ENCODE data around the gene KCTD13.
A peak's percentile ranks its signal among the peaks of the same experiment; 100 is the strongest.

The KCTD13 gene

DNA sequence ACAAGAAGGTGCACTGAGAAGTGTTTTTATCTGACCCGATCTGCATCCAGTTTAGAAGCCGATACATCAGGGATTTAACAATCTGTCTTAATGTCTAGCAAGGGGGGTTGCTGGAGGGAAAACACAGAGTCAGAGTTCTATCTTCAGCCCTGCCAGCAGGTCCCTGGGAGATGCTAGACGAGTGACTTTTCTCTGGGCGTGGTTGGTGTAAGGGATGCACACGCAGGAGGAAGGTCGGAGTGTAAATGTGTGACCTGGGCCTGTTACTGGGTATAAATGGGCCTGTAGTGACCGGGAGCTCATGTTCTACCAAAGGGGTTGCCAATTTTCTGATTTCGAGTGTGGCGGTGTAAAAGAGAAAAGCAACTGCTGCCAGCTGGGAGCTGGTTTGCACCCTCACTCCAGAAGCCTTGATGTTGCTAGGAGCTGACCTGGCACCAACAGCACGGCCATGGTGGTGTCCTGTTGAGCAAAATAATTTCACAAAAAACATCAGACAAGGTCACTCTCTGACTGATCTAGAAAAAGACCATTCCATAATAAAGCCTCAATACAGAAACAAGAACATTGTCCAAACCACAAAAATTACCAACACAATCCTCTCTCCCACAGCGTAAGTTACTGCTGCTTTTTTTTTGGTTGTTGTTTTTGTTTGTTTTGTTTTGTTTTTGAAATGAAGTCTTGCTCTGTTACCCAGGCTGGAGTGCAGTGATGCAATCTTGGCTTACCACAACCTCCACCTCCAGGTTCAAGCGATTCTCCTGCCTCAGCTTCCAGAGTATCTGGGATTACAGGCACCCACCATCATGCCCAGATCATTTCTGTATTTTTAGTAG, 1.3 kb upstream of the KCTD13 start:
- H3K36me3 Mint-ChIP-seq (ENCODE audit: insufficient read depth), result peaks cover 4% of the 10 kb centered on the region
- H3K4me1 Mint-ChIP-seq, result peaks cover 43% of the 10 kb centered on the region
- H3K27ac Mint-ChIP-seq (ENCODE audit: low read depth), result peak overlapping the region; percentile 93
- no peak for DNase-seq (ENCODE audit: low spot score in 2 of 2)
- no peak for ATAC-seq (replicated peaks; ENCODE audit: extremely low read depth, poor library complexity, severe bottlenecking)
- H3K27me3 Mint-ChIP-seq, result no peaks in the 10 kb centered on the region
- H3K4me3 Mint-ChIP-seq, result peak overlapping the region; percentile 91
- H3K9me3 Mint-ChIP-seq, result no peaks in the 10 kb centered on the region

GRCh38 chr16:29926711-29927052, 656 bp upstream of the KCTD13 start:
- Mint-ChIP-seq H3K27ac (ENCODE audit: low read depth) (peak overlapping the region; percentile 93), H3K4me1 (peaks cover 43% of the 10 kb centered on the region)
- DNase-seq (ENCODE audit: low spot score in 2 of 2), result no peak

DNA sequence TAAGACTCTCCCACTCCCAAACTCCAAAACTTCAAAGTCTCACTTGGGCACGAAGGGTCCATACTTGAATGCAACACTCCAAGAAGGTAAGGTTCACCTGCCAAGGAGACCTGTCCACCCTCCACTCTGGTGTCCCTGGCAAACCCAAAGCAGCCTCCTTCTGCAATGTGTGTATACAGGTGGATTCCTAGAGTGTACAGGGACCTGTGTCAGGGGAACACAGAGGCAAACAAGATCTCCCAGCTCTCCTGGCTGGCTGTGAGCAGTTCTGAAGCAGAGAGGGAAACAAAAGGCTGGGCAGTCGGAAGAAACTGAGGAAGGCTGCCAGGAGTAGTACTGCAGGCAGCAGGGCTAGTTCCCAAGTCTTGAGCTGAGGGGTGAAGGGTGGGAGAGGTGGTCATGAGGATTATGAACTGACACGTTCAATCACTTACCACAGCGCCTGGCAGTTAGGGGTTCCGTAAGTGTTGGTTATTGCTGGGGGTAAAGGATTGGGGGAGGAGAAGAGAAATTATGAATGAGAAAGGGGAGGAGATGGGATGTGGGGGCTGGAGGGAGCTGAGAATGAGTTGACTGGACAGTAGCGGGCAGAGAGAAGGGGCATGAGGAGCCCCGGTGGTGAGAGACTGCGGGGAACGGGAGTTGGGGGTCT, 795 bp downstream of the KCTD13 start:
- H3K27ac Mint-ChIP-seq (ENCODE audit: low read depth), result peak overlapping the region; percentile 93
- H3K4me3 Mint-ChIP-seq, result peak overlapping the region; percentile 91
- no peak for DNase-seq (ENCODE audit: low spot score in 2 of 2)
- no peaks in the 10 kb centered on the region for H3K27me3 Mint-ChIP-seq
- H3K4me1 Mint-ChIP-seq, result peaks cover 55% of the 10 kb centered on the region
- no peak for ATAC-seq (replicated peaks; ENCODE audit: extremely low read depth, poor library complexity, severe bottlenecking)
- H3K9me3 Mint-ChIP-seq, result no peaks in the 10 kb centered on the region
- H3K36me3 Mint-ChIP-seq (ENCODE audit: insufficient read depth), result peaks cover 13% of the 10 kb centered on the region

More at GRCh38 chr16:29926711-29927052, 656 bp upstream of the KCTD13 start:
- Mint-ChIP-seq H3K9me3 (no peaks in the 10 kb centered on the region), H3K27me3 (no peaks in the 10 kb centered on the region), H3K4me3 (peak overlapping the region; percentile 91), H3K36me3 (ENCODE audit: insufficient read depth) (peaks cover 4% of the 10 kb centered on the region)
- peak; percentile 10 for ATAC-seq (replicated peaks; ENCODE audit: extremely low read depth, poor library complexity, severe bottlenecking)

GRCh38 chr16:29922986-29923501, 3.0 kb downstream of the KCTD13 start:
- Mint-ChIP-seq H3K4me3 (no peak overlapping the region), H3K27ac (ENCODE audit: low read depth) (peak overlapping the region; percentile 70), H3K36me3 (ENCODE audit: insufficient read depth) (peaks cover 20% of the 10 kb centered on the region), H3K9me3 (no peaks in the 10 kb centered on the region), H3K4me1 (peaks cover 55% of the 10 kb centered on the region), H3K27me3 (no peaks in the 10 kb centered on the region)
- ATAC-seq (replicated peaks; ENCODE audit: extremely low read depth, poor library complexity, severe bottlenecking) (no peak), DNase-seq (ENCODE audit: low spot score in 2 of 2) (no peak)

DNA sequence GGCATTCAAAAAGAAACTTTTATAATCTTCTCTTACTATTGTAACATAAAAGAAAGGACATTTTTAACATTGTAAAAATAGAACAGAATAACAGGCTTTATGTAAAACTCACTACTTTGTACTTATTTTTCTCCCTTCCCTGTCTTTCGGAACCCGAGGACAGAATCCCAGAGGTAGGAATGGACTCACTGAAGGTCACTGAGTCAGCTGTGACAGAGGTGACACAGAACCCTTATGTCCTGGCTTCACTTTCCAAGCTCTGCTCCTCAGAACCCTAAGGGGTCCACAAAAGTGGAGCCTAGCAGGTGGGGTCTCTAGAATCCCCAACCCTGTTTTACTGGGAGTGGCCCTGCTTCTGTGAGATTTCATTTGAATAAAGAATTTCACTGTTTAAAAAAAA, 3.7 kb downstream of the KCTD13 start:
- Mint-ChIP-seq H3K9me3 (no peaks in the 10 kb centered on the region), H3K36me3 (ENCODE audit: insufficient read depth) (peaks cover 21% of the 10 kb centered on the region), H3K4me3 (no peak overlapping the region), H3K27ac (ENCODE audit: low read depth) (peak overlapping the region; percentile 70), H3K4me1 (peaks cover 50% of the 10 kb centered on the region), H3K27me3 (no peaks in the 10 kb centered on the region)
- ATAC-seq (replicated peaks; ENCODE audit: extremely low read depth, poor library complexity, severe bottlenecking) (no peak), DNase-seq (ENCODE audit: low spot score in 2 of 2) (no peak)

DNA sequence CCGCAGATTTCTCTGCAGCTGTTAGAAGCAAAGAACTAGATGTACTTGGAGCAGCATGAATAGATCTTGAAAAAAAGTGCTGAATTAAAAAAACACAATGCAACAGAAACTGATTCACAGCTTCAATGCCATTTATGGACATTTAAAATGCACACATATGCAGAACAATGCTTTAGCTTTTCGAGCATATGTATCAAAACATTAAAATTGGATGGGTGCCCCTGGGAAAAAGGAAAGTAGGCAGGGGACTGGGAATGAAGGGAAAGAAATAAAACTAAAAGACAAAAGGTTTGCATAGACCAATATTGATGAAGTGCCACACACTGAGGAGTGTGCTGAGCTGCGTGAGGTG, 5.0 kb downstream of the KCTD13 start:
- Mint-ChIP-seq H3K27me3 (no peaks in the 10 kb centered on the region), H3K4me1 (peaks cover 38% of the 10 kb centered on the region), H3K9me3 (no peaks in the 10 kb centered on the region), H3K36me3 (ENCODE audit: insufficient read depth) (peaks cover 23% of the 10 kb centered on the region), H3K27ac (ENCODE audit: low read depth) (no peak overlapping the region), H3K4me3 (no peak overlapping the region)
- DNase-seq (ENCODE audit: low spot score in 2 of 2) (no peak), ATAC-seq (replicated peaks; ENCODE audit: extremely low read depth, poor library complexity, severe bottlenecking) (no peak)

DNA sequence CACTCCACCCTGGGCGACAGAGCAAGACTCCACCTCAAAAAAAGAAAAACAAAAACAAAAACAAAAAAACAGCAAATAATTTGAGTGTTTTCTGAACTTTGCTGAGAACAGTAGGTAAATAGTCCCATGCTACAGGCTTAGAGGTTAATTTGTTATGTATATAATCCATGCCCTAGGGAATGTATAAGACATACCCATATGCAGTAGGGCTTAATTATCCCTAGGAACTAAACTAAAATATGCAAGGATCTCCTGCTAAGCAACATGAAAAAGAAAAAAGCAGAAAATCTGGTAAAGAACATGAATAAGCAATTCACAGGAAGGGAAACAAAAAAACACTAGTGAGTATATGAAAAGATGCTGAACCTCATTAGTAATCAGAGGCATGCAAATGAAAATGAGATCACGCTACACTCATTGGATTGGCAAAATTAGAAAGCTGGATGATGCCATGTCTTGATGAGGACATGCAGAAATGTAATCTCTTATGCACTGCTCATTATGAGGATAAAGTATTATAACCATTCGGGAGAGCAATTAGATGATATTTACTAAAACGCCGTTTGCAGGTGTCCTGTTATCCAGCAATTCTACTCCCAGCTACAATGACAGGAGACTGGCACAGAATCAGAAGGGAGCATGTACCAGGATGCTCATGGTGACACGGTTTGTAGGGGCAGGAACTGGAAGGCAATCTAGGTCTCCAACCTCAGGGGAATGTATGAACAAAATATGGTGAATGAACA, 5.6 kb downstream of the KCTD13 start:
- no peak for ATAC-seq (replicated peaks; ENCODE audit: extremely low read depth, poor library complexity, severe bottlenecking)
- H3K9me3 Mint-ChIP-seq, result no peaks in the 10 kb centered on the region
- H3K27me3 Mint-ChIP-seq, result no peaks in the 10 kb centered on the region
- H3K4me3 Mint-ChIP-seq, result no peak overlapping the region
- DNase-seq (ENCODE audit: low spot score in 2 of 2), result no peak
- H3K4me1 Mint-ChIP-seq, result peaks cover 40% of the 10 kb centered on the region
- H3K36me3 Mint-ChIP-seq (ENCODE audit: insufficient read depth), result peaks cover 26% of the 10 kb centered on the region
- H3K27ac Mint-ChIP-seq (ENCODE audit: low read depth), result no peak overlapping the region

DNA sequence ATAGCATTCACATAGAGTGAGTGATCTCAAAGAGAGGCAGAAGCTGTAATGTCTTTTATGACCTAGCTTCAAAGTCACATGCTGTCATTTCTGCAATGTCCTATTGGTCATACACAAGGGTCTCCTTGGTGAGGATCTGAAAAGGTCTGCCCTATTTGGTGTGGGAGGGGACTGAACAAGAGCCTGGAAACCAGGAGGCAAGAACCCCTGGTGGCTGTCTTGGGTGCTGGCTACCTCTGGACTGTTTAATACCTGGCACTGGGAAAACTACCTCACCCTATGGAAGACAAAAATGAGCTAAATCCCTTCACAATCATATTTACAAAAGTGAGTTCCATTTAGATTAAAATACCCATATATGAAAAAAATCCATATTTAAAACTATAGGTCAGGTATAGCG, 9.0 kb downstream of the KCTD13 start:
- no peaks in the 10 kb centered on the region for H3K27me3 Mint-ChIP-seq
- H3K4me1 Mint-ChIP-seq, result peaks cover 17% of the 10 kb centered on the region
- H3K9me3 Mint-ChIP-seq, result no peaks in the 10 kb centered on the region
- H3K27ac Mint-ChIP-seq (ENCODE audit: low read depth), result no peak overlapping the region
- ATAC-seq (replicated peaks; ENCODE audit: extremely low read depth, poor library complexity, severe bottlenecking), result no peak
- peaks cover 31% of the 10 kb centered on the region for H3K36me3 Mint-ChIP-seq (ENCODE audit: insufficient read depth)
- no peak for DNase-seq (ENCODE audit: low spot score in 2 of 2)
- no peak overlapping the region for H3K4me3 Mint-ChIP-seq

DNA sequence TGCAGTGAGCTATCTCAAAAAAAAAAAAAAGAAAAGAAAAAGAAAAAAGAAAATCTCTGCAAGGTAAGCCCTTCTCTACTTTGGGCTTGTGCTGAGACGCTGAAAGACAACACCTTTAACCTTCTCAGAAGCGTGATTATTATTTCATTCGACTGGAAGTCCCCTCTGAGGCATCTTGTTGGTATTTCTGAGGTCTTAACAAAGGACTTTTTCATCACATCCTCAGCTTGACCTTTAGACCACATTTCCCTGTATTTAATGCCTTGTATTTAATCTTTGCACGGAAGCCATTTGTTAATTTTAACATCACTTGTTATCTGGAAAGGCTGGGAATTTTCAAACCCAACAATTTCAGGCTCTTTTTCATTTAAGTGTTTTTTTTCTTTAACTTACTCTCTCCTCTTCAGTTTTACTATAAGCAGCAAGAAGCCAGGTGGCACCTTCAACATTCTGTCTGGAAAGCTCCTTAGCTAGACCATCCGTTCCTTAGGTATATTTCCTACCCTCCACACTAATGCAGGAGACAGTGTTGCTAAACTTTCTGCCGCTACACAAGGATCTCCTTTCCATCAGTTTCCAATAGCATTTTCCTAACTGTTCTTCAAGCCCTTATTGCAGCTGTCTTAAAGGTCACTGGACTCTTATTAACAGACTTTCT, 10.3 kb downstream of the KCTD13 start:
- H3K9me3 Mint-ChIP-seq, result no peaks in the 10 kb centered on the region
- DNase-seq (ENCODE audit: low spot score in 2 of 2) (no peak), ATAC-seq (replicated peaks; ENCODE audit: extremely low read depth, poor library complexity, severe bottlenecking) (no peak)
- no peaks in the 10 kb centered on the region for H3K27me3 Mint-ChIP-seq
- no peak overlapping the region for H3K4me3 Mint-ChIP-seq
- H3K36me3 Mint-ChIP-seq (ENCODE audit: insufficient read depth), result peaks cover 22% of the 10 kb centered on the region
- H3K27ac Mint-ChIP-seq (ENCODE audit: low read depth), result no peak overlapping the region
- H3K4me1 Mint-ChIP-seq, result peaks cover 10% of the 10 kb centered on the region

DNA sequence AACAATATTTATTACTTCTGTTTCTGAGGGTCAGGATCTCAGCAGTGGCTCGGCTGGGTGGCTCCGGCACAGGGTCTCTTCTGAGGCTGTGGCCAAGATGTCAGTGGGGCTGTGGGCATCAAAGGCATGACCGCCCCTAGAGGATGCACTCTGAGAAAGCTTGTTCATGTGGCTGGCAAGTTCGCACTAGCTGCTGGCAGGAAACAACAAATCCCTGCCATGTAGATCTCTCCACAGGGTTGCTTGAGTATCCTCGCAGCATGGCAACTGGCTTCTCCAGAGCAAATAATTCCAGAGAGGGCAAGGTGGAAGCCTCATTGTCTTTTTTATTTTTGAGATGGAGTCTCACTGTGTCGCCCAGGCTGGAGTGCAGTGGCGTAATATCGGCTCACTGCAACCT, 12.5 kb downstream of the KCTD13 start:
- Mint-ChIP-seq H3K4me3 (no peak overlapping the region), H3K36me3 (ENCODE audit: insufficient read depth) (peaks cover 16% of the 10 kb centered on the region), H3K27ac (ENCODE audit: low read depth) (no peak overlapping the region), H3K9me3 (no peaks in the 10 kb centered on the region), H3K4me1 (peaks cover 5% of the 10 kb centered on the region), H3K27me3 (no peaks in the 10 kb centered on the region)
- ATAC-seq (replicated peaks; ENCODE audit: extremely low read depth, poor library complexity, severe bottlenecking) (no peak), DNase-seq (ENCODE audit: low spot score in 2 of 2) (no peak)

- Mint-ChIP-seq H3K9me3 (no peaks in the 10 kb centered on the region), H3K4me3 (no peak overlapping the region), H3K27ac (ENCODE audit: low read depth) (peak overlapping the region; percentile 86), H3K36me3 (ENCODE audit: insufficient read depth) (peaks cover 17% of the 10 kb centered on the region), H3K27me3 (no peaks in the 10 kb centered on the region), H3K4me1 (peaks cover 5% of the 10 kb centered on the region)
- ATAC-seq (replicated peaks; ENCODE audit: extremely low read depth, poor library complexity, severe bottlenecking) (no peak), DNase-seq (ENCODE audit: low spot score in 2 of 2) (no peak)
Observed at GRCh38 chr16:29912087-29912486, 13.9 kb downstream of the KCTD13 start.

GRCh38 chr16:29911676-29912010, 14.4 kb downstream of the KCTD13 start:
- Mint-ChIP-seq H3K36me3 (ENCODE audit: insufficient read depth) (peaks cover 14% of the 10 kb centered on the region), H3K4me3 (no peak overlapping the region), H3K4me1 (peaks cover 5% of the 10 kb centered on the region), H3K27ac (ENCODE audit: low read depth) (peak overlapping the region; percentile 86), H3K9me3 (no peaks in the 10 kb centered on the region), H3K27me3 (no peaks in the 10 kb centered on the region)
- ATAC-seq (replicated peaks; ENCODE audit: extremely low read depth, poor library complexity, severe bottlenecking) (no peak), DNase-seq (ENCODE audit: low spot score in 2 of 2) (no peak)
